WTC11 (cell line): ENCODE results near the gene FGF13. TPM values are rescaled to one million over a fixed set of nuclear protein-coding genes. Genes with fewer than 3 reads are reported as not detected.

Experiments used
- ATAC-seq: fragments of 200-7000 bp; cut with Tn5 transposase; 2 replicates; pipeline ENCODE4 v1.10.0; 2021; ENCODE audit warnings: mild to moderate bottlenecking, moderate library complexity
- CTCF ChIA-PET: fragments of 300-600 bp; sonication (Branson Sonifier 250); formaldehyde crosslinking; loops from one replicate; lab custom pipeline; 2021; ENCODE audit warnings: antibody characterized with exemption; lab: Charles Lee
- POLR2A ChIA-PET: fragments of 350-600 bp; sonication (Branson Sonifier 250); formaldehyde crosslinking; loops from one replicate; lab custom pipeline; 2021; ENCODE audit warnings: antibody characterized with exemption; lab: Charles Lee
- DNase-seq: peaks from one replicate; pipeline ENCODE4 v3.0.0; 2021; ENCODE audit warnings: low spot score
- H3K27ac Mint-ChIP-seq: 2 replicates; pipeline ENCODE4 v1.8.0; 2021; ENCODE audit warnings: mixed read lengths
- H3K27me3 Mint-ChIP-seq: 2 replicates; pipeline ENCODE4 v1.8.0; 2021; ENCODE audit warnings: low read depth, mild to moderate bottlenecking, moderate library complexity, mixed read lengths
- H3K36me3 Mint-ChIP-seq: 2 replicates; pipeline ENCODE4 v1.8.0; 2021; ENCODE audit warnings: mixed read lengths
- H3K4me1 Mint-ChIP-seq: 2 replicates; pipeline ENCODE4 v1.8.0; 2022; ENCODE audit warnings: mixed read lengths
- H3K4me3 Mint-ChIP-seq: 2 replicates; pipeline ENCODE4 v1.8.0; 2021; ENCODE audit warnings: mild to moderate bottlenecking, moderate library complexity, mixed read lengths
- H3K9me3 Mint-ChIP-seq: 2 replicates; pipeline ENCODE4 v1.8.0; 2021; ENCODE audit warnings: mixed read lengths
- ATF1 ChIP-seq: sonication (generic); formaldehyde crosslinking; IDR thresholded peaks from 2 replicates; pipeline ENCODE4 v1.8.1; 2023; ENCODE audit warnings: mild to moderate bottlenecking, moderate library complexity, missing genetic modification reagents
- CTCF ChIP-seq: fragments of 200-600 bp; IDR thresholded peaks from 2 replicates; pipeline ENCODE4 v1.8.0; 2022; ENCODE audit warnings: antibody characterized with exemption
- E2F4 ChIP-seq: sonication (generic); formaldehyde crosslinking; IDR thresholded peaks from 2 replicates; pipeline ENCODE4 v1.8.1; 2022; ENCODE audit warnings: low read depth, mild to moderate bottlenecking, moderate library complexity, missing genetic modification reagents, borderline replicate concordance
- EMX1 ChIP-seq: fragments of 250-450 bp; sonication (Bioruptor Pico); IDR thresholded peaks from 2 replicates; pipeline ENCODE4 v1.8.0; 2021; ENCODE audit warnings: mild to moderate bottlenecking
- ESRRA ChIP-seq: sonication (generic); formaldehyde crosslinking; IDR thresholded peaks from 2 replicates; pipeline ENCODE4 v1.8.1; 2022; ENCODE audit warnings: mild to moderate bottlenecking, missing genetic modification reagents, borderline replicate concordance
- FOXP4 ChIP-seq: sonication (generic); formaldehyde crosslinking; IDR thresholded peaks from 2 replicates; pipeline ENCODE4 v1.8.0; 2022; ENCODE audit warnings: mild to moderate bottlenecking, missing genetic modification reagents
- HMGXB4 ChIP-seq: sonication (generic); formaldehyde crosslinking; IDR thresholded peaks from 2 replicates; pipeline ENCODE4 v1.8.1; 2023; ENCODE audit warnings: mild to moderate bottlenecking, moderate library complexity, missing genetic modification reagents
- MAX ChIP-seq: sonication (generic); formaldehyde crosslinking; IDR thresholded peaks from 2 replicates; pipeline ENCODE4 v1.8.0; 2022; ENCODE audit warnings: mild to moderate bottlenecking, missing genetic modification reagents
- NFYB ChIP-seq: sonication (generic); formaldehyde crosslinking; conservative IDR thresholded peaks from 2 replicates; pipeline ENCODE4 v1.8.0; 2022; ENCODE audit warnings: low read depth, missing genetic modification reagents
- NR2C2 ChIP-seq: sonication (generic); formaldehyde crosslinking; IDR thresholded peaks from 2 replicates; pipeline ENCODE4 v1.8.0; 2022; ENCODE audit warnings: mild to moderate bottlenecking, missing genetic modification reagents
- OVOL2 ChIP-seq: fragments of 250-450 bp; sonication (Bioruptor Pico); IDR thresholded peaks from 2 replicates; pipeline ENCODE4 v1.9.0; 2021; ENCODE audit warnings: mild to moderate bottlenecking, borderline replicate concordance
- RORB ChIP-seq: fragments of 250-450 bp; sonication (Bioruptor Pico); IDR thresholded peaks from 2 replicates; pipeline ENCODE4 v1.9.0; 2021; ENCODE audit warnings: mild to moderate bottlenecking
- SMAD4 ChIP-seq: sonication (generic); formaldehyde crosslinking; IDR thresholded peaks from 2 replicates; pipeline ENCODE4 v1.8.0; 2022; ENCODE audit warnings: mild to moderate bottlenecking, missing genetic modification reagents
- SOX15 ChIP-seq: fragments of 250-450 bp; sonication (Bioruptor Pico); IDR thresholded peaks from 2 replicates; pipeline ENCODE4 v1.9.0; 2021; ENCODE audit warnings: mild to moderate bottlenecking
- TEAD4 ChIP-seq: sonication (generic); formaldehyde crosslinking; IDR thresholded peaks from 2 replicates; pipeline ENCODE4 v1.8.0; 2022; ENCODE audit warnings: mild to moderate bottlenecking, missing genetic modification reagents
- TP53 ChIP-seq: sonication (generic); formaldehyde crosslinking; IDR thresholded peaks from 2 replicates; pipeline ENCODE4 v1.8.1; 2023; ENCODE audit warnings: mild to moderate bottlenecking, missing genetic modification reagents
- ZBTB43 ChIP-seq: sonication (generic); formaldehyde crosslinking; IDR thresholded peaks from 2 replicates; pipeline ENCODE4 v1.8.1; 2023; ENCODE audit warnings: mild to moderate bottlenecking, missing genetic modification reagents
- ZMAT4 ChIP-seq: fragments of 250-450 bp; sonication (Bioruptor Pico); IDR thresholded peaks from 2 replicates; pipeline ENCODE4 v1.9.0; 2021; ENCODE audit warnings: mild to moderate bottlenecking
- ZNF263 ChIP-seq: sonication (generic); formaldehyde crosslinking; IDR thresholded peaks from 2 replicates; pipeline ENCODE4 v1.8.1; 2022; ENCODE audit warnings: low read depth, mild to moderate bottlenecking, moderate library complexity, missing genetic modification reagents
- total RNA-seq: library from RNA; stranded (reverse); gene quantifications from 3 replicates; pipeline ENCODE4 v1.2.3, GENCODE V29; 2021

The FGF13 gene
- total RNA-seq, 1 experiment from 2014 or later, result 32.1 TPM

- ATAC-seq (peak; percentile 6), DNase-seq (peak; percentile 29)
- no peaks in the 10 kb centered on the region for H3K9me3 Mint-ChIP-seq
- no peak overlapping the region for H3K27ac Mint-ChIP-seq
- no peaks in the 10 kb centered on the region for H3K27me3 Mint-ChIP-seq
- TF ChIP-seq HMGXB4, result peak; percentile 64; the same call in 1 of the 2 replicates
- TF ChIP-seq TP53 (CRISPR knock-in tag), result no peak
- no peak for TF ChIP-seq E2F4 (CRISPR knock-in tag)
- peak overlapping the region; percentile 86 for H3K4me3 Mint-ChIP-seq
- peaks cover 38% of the 10 kb centered on the region for H3K4me1 Mint-ChIP-seq
- POLR2A ChIA-PET, result no interaction called here
- peaks cover 14% of the 10 kb centered on the region for H3K36me3 Mint-ChIP-seq
- CTCF ChIA-PET, result interaction anchor here (0.7 kb wide), 1 partner anchor 506 kb away, joined by 5 read pairs; no protein-coding TSS in a partner anchor
These were observed 613 bp downstream of the FGF13 start for GRCh38 chrX:138710866-138711341.

GRCh38 chrX:138709886-138710791 lies 1.4 kb downstream of the FGF13 start:
- Mint-ChIP-seq H3K27me3 (no peaks in the 10 kb centered on the region), H3K36me3 (peaks cover 16% of the 10 kb centered on the region), H3K27ac (no peak overlapping the region), H3K4me3 (peak overlapping the region; percentile 86), H3K9me3 (no peaks in the 10 kb centered on the region), H3K4me1 (peaks cover 31% of the 10 kb centered on the region)
- ChIA-PET CTCF (interaction anchor here (0.5 to 0.9 kb wide), 3 partner anchors 73 to 1181 kb away, joined by 3 to 5 read pairs (median 4); no protein-coding TSS in a partner anchor), POLR2A (interaction anchor here (0.7 kb wide), 1 partner anchor 435 kb away, joined by 6 read pairs; no protein-coding TSS in a partner anchor)
- DNase-seq (peak; percentile 12), ATAC-seq (no peak)
- TF ChIP-seq ATF1 (CRISPR knock-in tag) (no peak), SOX15 (CRISPR knock-in tag) (no peak), EMX1 (no peak), ZBTB43 (CRISPR knock-in tag) (no peak), TEAD4 (CRISPR knock-in tag) (no peak), SMAD4 (CRISPR knock-in tag) (no peak), FOXP4 (no peak), RORB (CRISPR knock-in tag) (no peak), E2F4 (CRISPR knock-in tag) (no peak), MAX (CRISPR knock-in tag) (no peak), OVOL2 (CRISPR knock-in tag) (no peak), ESRRA (CRISPR knock-in tag) (no peak), ZMAT4 (CRISPR knock-in tag) (no peak), ZNF263 (CRISPR knock-in tag) (no peak), NR2C2 (CRISPR knock-in tag) (no peak), CTCF (no peak), NFYB (no peak), HMGXB4 (no peak)
